GM13977 (cell line): ENCODE results near the gene PLEKHH2.

Experiments used
- DNase-seq: peaks from one replicate; pipeline ENCODE4 v3.0.0; 2012; ENCODE audit warnings: low spot score
- in situ Hi-C: fragments of 300-500 bp; cut with MboI; formaldehyde crosslinking; loops from one replicate; pipeline ENCODE4 v1.12.0; 2022; ENCODE audit warnings: low sequenced_read_pairs, low pct_unique_long_range_greater_than_20kb, mixed read lengths, inconsistent platforms; ENCODE audit not compliant: unreplicated experiment
- TF ChIP-seq, protein P1 (sequence below): IDR thresholded peaks from 2 replicates; pipeline ENCODE4 v1.5.1; 2012; ENCODE audit warnings: mild to moderate bottlenecking, control low read depth; ENCODE audit not compliant: insufficient read depth; ENCODE audit errors: extremely low read depth, missing control alignments

PLEKHH2 gene

DNA sequence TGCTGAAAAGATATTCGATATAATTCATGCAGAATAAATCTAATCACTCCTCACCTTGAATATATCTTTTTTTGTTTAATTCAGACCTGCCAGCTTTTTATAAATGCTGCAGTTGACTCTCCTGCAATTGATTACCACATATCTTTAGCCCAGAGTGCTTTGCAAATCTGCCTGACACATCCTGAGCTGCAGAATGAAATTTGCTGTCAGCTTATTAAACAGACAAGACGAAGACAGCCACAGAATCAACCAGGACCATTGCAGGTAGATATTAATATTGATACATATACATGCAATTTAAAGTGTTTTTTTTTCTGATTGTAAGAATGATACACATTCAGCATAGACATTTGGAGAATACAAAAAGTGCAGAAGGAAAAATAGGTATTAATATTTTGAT lies 101.2 kb downstream of the PLEKHH2 start:
- no peak for DNase-seq
- in situ Hi-C loops = no loop called here
- TF ChIP-seq, protein P1, sequence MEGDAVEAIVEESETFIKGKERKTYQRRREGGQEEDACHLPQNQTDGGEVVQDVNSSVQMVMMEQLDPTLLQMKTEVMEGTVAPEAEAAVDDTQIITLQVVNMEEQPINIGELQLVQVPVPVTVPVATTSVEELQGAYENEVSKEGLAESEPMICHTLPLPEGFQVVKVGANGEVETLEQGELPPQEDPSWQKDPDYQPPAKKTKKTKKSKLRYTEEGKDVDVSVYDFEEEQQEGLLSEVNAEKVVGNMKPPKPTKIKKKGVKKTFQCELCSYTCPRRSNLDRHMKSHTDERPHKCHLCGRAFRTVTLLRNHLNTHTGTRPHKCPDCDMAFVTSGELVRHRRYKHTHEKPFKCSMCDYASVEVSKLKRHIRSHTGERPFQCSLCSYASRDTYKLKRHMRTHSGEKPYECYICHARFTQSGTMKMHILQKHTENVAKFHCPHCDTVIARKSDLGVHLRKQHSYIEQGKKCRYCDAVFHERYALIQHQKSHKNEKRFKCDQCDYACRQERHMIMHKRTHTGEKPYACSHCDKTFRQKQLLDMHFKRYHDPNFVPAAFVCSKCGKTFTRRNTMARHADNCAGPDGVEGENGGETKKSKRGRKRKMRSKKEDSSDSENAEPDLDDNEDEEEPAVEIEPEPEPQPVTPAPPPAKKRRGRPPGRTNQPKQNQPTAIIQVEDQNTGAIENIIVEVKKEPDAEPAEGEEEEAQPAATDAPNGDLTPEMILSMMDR = no peak

DNA sequence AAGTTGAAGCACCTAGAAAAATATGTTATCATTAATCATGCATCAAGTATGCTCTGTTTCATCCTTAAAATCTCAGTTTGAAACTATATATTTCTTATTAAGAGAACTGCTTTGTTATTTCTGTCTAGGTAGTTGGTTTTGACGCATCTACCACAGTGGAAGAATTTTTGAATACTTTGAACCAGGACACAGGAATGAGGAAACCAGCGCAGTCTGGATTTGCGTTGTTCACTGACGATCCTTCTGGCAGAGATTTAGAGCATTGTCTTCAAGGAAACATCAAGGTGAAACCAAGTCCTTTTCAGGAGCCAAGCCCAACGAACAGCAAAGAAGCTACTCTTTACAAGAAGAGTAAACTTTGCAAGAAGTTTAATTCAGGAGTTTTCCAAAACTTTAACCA lies 106.6 kb downstream of the PLEKHH2 start:
- TF ChIP-seq, protein P1 = no peak
- in situ Hi-C loops = no loop called here
- DNase-seq = no peak

DNA sequence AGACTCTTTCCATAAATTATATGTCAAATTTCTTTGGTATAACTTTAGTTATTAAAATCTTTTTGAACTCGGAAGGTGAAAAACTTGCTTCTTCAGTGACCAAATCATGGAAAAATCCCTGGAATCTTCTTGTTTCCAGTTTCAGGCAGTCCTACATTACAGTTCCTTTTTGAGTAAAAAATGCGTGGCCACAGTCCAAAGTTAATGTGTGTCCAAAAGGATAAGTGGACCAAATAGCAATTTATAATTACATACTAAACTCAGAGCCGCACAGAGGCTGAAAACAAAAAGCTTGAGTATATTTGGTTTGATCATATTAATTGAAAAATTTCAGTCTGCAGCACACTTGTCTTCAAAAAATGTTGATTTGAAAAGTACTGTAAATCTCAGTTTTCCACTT lies 108.4 kb downstream of the PLEKHH2 start:
- in situ Hi-C loops = no loop called here
- TF ChIP-seq, protein P1 = no peak
- DNase-seq = no peak

DNA sequence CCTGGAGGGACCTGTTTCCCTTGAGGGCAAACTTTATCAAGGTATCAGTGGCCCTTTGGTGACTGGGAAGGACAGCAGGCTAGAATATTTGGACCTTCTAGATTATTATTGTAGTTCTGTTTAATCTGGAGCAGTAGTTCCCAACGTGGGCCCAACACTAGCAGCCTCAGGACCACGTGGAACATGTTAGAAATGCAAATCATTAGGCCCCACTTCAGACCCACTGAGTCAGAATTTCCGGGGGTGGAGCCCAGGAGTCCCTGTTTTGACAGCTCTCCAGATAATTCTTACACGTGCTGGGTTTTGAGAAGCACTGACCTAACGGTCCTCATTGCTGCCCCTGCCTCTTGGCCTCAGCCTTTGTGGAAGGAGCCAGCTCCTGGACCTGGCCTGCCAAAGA lies 111.3 kb downstream of the PLEKHH2 start:
- in situ Hi-C loops = no loop called here
- TF ChIP-seq, protein P1 = no peak
- no peak for DNase-seq

DNA sequence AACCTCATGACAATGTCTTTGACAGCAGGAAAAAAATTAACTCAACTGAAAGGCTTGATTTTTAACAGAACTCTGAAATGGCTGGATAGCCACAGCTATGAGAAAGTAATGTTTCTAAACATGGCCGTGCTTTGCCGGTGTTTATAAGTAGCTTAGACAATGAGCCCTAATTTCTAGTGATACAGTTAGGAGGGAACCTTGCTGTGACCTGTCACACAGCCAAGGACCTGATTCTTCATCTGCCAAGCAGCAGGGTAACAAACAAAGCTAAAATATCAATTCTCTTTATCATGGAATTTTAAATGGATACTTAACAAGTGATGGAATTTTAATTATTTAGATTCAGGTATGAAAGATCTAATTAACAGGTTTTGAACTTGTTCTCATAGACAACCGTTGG lies 112.5 kb downstream of the PLEKHH2 start:
- TF ChIP-seq, protein P1 = no peak
- in situ Hi-C loops = no loop called here
- DNase-seq = no peak

DNA sequence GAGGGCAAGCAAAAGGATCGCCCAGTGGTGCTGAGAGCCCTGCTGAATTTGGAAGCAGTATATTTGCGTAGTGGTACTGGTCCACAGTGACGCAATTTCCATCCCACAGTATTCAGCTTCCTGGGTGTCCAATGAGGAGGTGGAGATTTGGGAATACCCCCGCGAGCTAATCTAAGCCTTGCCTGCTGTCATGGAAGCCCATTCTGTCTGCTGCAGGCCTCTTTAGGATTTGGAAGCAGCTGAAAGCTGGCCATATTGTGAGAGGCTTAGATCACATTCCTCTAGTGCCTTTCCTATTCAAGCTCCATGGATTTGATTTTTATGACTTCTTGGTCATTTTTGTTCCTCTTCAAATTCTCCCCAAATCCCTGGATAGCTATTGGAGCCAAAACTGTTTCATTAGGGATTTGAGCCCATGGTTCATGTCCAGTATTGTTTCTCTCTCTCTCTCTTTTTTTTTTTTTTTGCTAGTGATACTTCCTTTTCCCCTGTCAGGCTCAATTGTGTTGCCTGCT lies 114.5 kb downstream of the PLEKHH2 start:
- no peak for DNase-seq
- in situ Hi-C loops = no loop called here
- TF ChIP-seq, protein P1 = no peak

DNA sequence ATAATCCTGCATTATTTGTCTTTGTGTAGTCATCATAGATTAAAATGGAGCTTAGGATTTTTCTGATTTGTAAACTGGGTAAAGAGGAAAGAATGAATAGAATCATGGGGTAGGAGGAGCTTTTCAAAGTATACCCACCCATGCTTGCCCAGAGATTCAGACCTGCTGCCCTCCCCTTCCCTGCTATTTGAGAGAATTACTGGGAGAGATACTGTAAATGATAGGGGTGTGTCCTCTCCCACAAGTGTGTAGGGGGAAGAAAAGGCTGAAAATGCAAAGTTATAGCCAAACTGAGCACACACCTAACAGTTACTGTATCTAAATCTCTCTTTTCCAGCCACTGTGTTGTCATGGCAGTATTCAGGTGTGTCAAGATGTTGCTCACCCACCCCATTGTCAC lies 115.2 kb downstream of the PLEKHH2 start:
- TF ChIP-seq, protein P1 = no peak
- no peak for DNase-seq
- in situ Hi-C loops = no loop called here
